Activated T-helper 1 cell treated with anti-CD3 and anti-CD28 coated beads, Interleukin-12 subunit alpha, Interleukin-12 subunit beta, Interleukin-2, Interleukin-4 antibody, amounts not matched to agents 30 ng/mL and 10 ng/mL and 1 ng/mL, durations not matched to agents 14 hours and 24 hours and 36 hours (primary cell): ENCODE results near the gene RPE. TPM values are rescaled to one million over a fixed set of nuclear protein-coding genes. Genes with fewer than 3 reads are reported as not detected.
A peak's percentile ranks its signal among the peaks of the same experiment; 100 is the strongest.

Experiments
- DNase-seq: peaks from one replicate; pipeline ENCODE4 v3.0.0; 2021; ENCODE audit warnings: low spot score
- H3K27ac Mint-ChIP-seq: one replicate; pipeline ENCODE4 v1.8.0; 2021; ENCODE audit warnings: mild to moderate bottlenecking, mixed read lengths
- H3K27me3 Mint-ChIP-seq: one replicate; pipeline ENCODE4 v1.8.0; 2022; ENCODE audit warnings: mild to moderate bottlenecking, moderate library complexity, mixed read lengths; ENCODE audit not compliant: insufficient read depth
- H3K36me3 Mint-ChIP-seq: one replicate; pipeline ENCODE4 v1.8.0; 2021; ENCODE audit warnings: low read depth, mixed read lengths
- H3K4me1 Mint-ChIP-seq: one replicate; pipeline ENCODE4 v1.8.0; 2021; ENCODE audit warnings: low read depth, mixed read lengths
- H3K4me3 Mint-ChIP-seq: one replicate; pipeline ENCODE4 v1.8.0; 2021; ENCODE audit warnings: mild to moderate bottlenecking, moderate library complexity, mixed read lengths
- H3K9me3 Mint-ChIP-seq: one replicate; pipeline ENCODE4 v1.8.0; 2021; ENCODE audit warnings: mixed read lengths
- intact Hi-C: fragments of 100-400 bp; cut with micrococcal nuclease; formaldehyde crosslinking; loops from one replicate; pipeline ENCODE4 v1.15.1; 2024
- total RNA-seq: library from RNA; stranded (reverse); gene quantifications from 2 replicates; pipeline ENCODE4 v1.2.3, GENCODE V29; 2022

The RPE gene
- 56.8 and 58.7 TPM in 2 replicates for total RNA-seq

GRCh38 chr2:210002158-210003157 lies at the start of gene RPE:
Gene RPE (plus strand): TSS chr2:210002638. CDS start chr2:210002662, 24 bp downstream.
- Mint-ChIP-seq H3K4me1 (peaks cover 60% of the 10 kb centered on the region), H3K36me3 (peaks cover 20% of the 10 kb centered on the region), H3K9me3 (peaks cover 3% of the 10 kb centered on the region), H3K27ac (peak within 1 kb of the TSS; percentile 93), H3K27me3 (no peaks in the 10 kb centered on the region), H3K4me3 (peak within 1 kb of the TSS; percentile 96)
- intact Hi-C loops: loop anchor here (1.0 to 5.0 kb wide), 5 partner anchors 16 to 1750 kb away; partner anchors contain the start of genes LANCL1 and PIKFYVE
- DNase-seq: peak; percentile 95

- H3K27ac Mint-ChIP-seq: no peak overlapping the region
- H3K9me3 Mint-ChIP-seq: no peaks in the 10 kb centered on the region
- H3K4me3 Mint-ChIP-seq: no peak overlapping the region
- H3K36me3 Mint-ChIP-seq: no peaks in the 10 kb centered on the region
- H3K4me1 Mint-ChIP-seq: no peaks in the 10 kb centered on the region
- DNase-seq: no peak
- H3K27me3 Mint-ChIP-seq: peaks cover 12% of the 10 kb centered on the region
- intact Hi-C loops: no loop called here
These were observed 46.2 kb upstream of the RPE start for GRCh38 chr2:209956271-209956670.

- DNase-seq: no peak
- intact Hi-C loops: no loop called here
- Mint-ChIP-seq H3K27ac (no peak overlapping the region), H3K36me3 (no peaks in the 10 kb centered on the region), H3K27me3 (peaks cover 10% of the 10 kb centered on the region), H3K4me1 (no peaks in the 10 kb centered on the region), H3K9me3 (no peaks in the 10 kb centered on the region), H3K4me3 (no peak overlapping the region)
These were observed 44.4 kb upstream of the RPE start for GRCh38 chr2:209958016-209958415.

- DNase-seq: no peak
- H3K27ac Mint-ChIP-seq: no peak overlapping the region
- H3K9me3 Mint-ChIP-seq: no peaks in the 10 kb centered on the region
- intact Hi-C loops: no loop called here
- no peaks in the 10 kb centered on the region for H3K36me3 Mint-ChIP-seq
- no peak overlapping the region for H3K4me3 Mint-ChIP-seq
- H3K4me1 Mint-ChIP-seq: no peaks in the 10 kb centered on the region
- H3K27me3 Mint-ChIP-seq: peaks cover 10% of the 10 kb centered on the region
These were observed 42.4 kb upstream of the RPE start for GRCh38 chr2:209960045-209960444.

GRCh38 chr2:209960676-209961630 lies 41.5 kb upstream of the RPE start:
- Mint-ChIP-seq H3K9me3 (no peaks in the 10 kb centered on the region), H3K36me3 (no peaks in the 10 kb centered on the region), H3K4me3 (no peak overlapping the region), H3K27me3 (peaks cover 10% of the 10 kb centered on the region), H3K4me1 (no peaks in the 10 kb centered on the region), H3K27ac (no peak overlapping the region)
- no peak for DNase-seq
- intact Hi-C loops: loop anchor here (1.0 kb wide), 1 partner anchor 627 kb away; no protein-coding TSS in a partner anchor

GRCh38 chr2:209965723-209966122 lies 36.7 kb upstream of the RPE start:
- Mint-ChIP-seq H3K36me3 (no peaks in the 10 kb centered on the region), H3K27me3 (peaks cover 5% of the 10 kb centered on the region), H3K4me3 (no peak overlapping the region), H3K4me1 (no peaks in the 10 kb centered on the region), H3K27ac (no peak overlapping the region), H3K9me3 (no peaks in the 10 kb centered on the region)
- no peak for DNase-seq
- intact Hi-C loops: no loop called here

- Mint-ChIP-seq H3K27ac (no peak overlapping the region), H3K4me3 (no peak overlapping the region), H3K9me3 (no peaks in the 10 kb centered on the region), H3K36me3 (no peaks in the 10 kb centered on the region), H3K4me1 (no peaks in the 10 kb centered on the region), H3K27me3 (peaks cover 2% of the 10 kb centered on the region)
- intact Hi-C loops: no loop called here
- no peak for DNase-seq
These were observed 32.7 kb upstream of the RPE start for GRCh38 chr2:209969692-209970091.

GRCh38 chr2:209970271-209970670 lies 32.2 kb upstream of the RPE start:
- Mint-ChIP-seq H3K4me3 (no peak overlapping the region), H3K27ac (no peak overlapping the region), H3K9me3 (no peaks in the 10 kb centered on the region), H3K36me3 (no peaks in the 10 kb centered on the region), H3K4me1 (no peaks in the 10 kb centered on the region), H3K27me3 (peaks cover 2% of the 10 kb centered on the region)
- no peak for DNase-seq
- intact Hi-C loops: no loop called here

- intact Hi-C loops: no loop called here
- no peaks in the 10 kb centered on the region for H3K36me3 Mint-ChIP-seq
- H3K27me3 Mint-ChIP-seq: peaks cover 2% of the 10 kb centered on the region
- H3K9me3 Mint-ChIP-seq: no peaks in the 10 kb centered on the region
- DNase-seq: no peak
- H3K4me3 Mint-ChIP-seq: no peak overlapping the region
- no peaks in the 10 kb centered on the region for H3K4me1 Mint-ChIP-seq
- H3K27ac Mint-ChIP-seq: no peak overlapping the region
These were observed 31.7 kb upstream of the RPE start for GRCh38 chr2:209970711-209971110.

- Mint-ChIP-seq H3K9me3 (no peaks in the 10 kb centered on the region), H3K27ac (no peak overlapping the region), H3K36me3 (no peaks in the 10 kb centered on the region), H3K4me3 (no peak overlapping the region), H3K27me3 (no peaks in the 10 kb centered on the region), H3K4me1 (no peaks in the 10 kb centered on the region)
- DNase-seq: no peak
- intact Hi-C loops: no loop called here
These were observed 29.1 kb upstream of the RPE start for GRCh38 chr2:209973328-209973727.

- Mint-ChIP-seq H3K27ac (no peak overlapping the region), H3K9me3 (no peaks in the 10 kb centered on the region), H3K27me3 (peaks cover 5% of the 10 kb centered on the region), H3K4me3 (no peak overlapping the region), H3K36me3 (no peaks in the 10 kb centered on the region), H3K4me1 (no peaks in the 10 kb centered on the region)
- intact Hi-C loops: no loop called here
- no peak for DNase-seq
These were observed 27.9 kb upstream of the RPE start for GRCh38 chr2:209974576-209974975.

- Mint-ChIP-seq H3K4me3 (no peak overlapping the region), H3K36me3 (no peaks in the 10 kb centered on the region), H3K9me3 (no peaks in the 10 kb centered on the region), H3K27ac (no peak overlapping the region), H3K4me1 (no peaks in the 10 kb centered on the region), H3K27me3 (peaks cover 7% of the 10 kb centered on the region)
- no peak for DNase-seq
- intact Hi-C loops: loop anchor here (1.0 to 5.0 kb wide), 3 partner anchors 95 to 222 kb away; no protein-coding TSS in a partner anchor
These were observed 25.6 kb upstream of the RPE start for GRCh38 chr2:209976698-209977385.
